HepG2 (cell line): Measurements from ENCODE around the gene IDUA. TPM values are rescaled to one million over a fixed set of nuclear protein-coding genes. Genes with fewer than 3 reads are reported as not detected.

Source experiments
- ATAC-seq: fragments of 200-7000 bp; cut with Tn5 transposase; 3 replicates; pipeline ENCODE4 v1.9.1; 2020; ENCODE audit warnings: mild to moderate bottlenecking, moderate library complexity
- BruUV-seq: library from RNA; stranded (reverse); fragments of 400-500 nt; replicated peaks from 2 replicates; lab custom pipeline; 2021; lab: Mats Ljungman, UMichigan
- CTCF ChIA-PET: fragments of 300-600 bp; formaldehyde crosslinking; extraction: SDS; loops from one replicate; lab custom pipeline; 2021; ENCODE audit warnings: low total read pairs, inconsistent platforms, low intra/inter-chr PET ratio; lab: Yijun Ruan, JAX
- POLR2A ChIA-PET: fragments of 350-600 bp; sonication (Branson Sonifier 250); formaldehyde crosslinking; loops from one replicate; lab custom pipeline; 2020; ENCODE audit warnings: antibody characterized with exemption, inconsistent platforms; lab: Yijun Ruan, JAX
- DNase-seq: peaks from one replicate; pipeline ENCODE4 v3.0.0-alpha.2; 2015; ENCODE audit warnings: low spot score
- FAIRE-seq: peaks from 3 replicates; lab custom pipeline; 2011; peaks lifted over from hg19 to GRCh38; lab: Jason Lieb, UNC
- H2AFZ ChIP-seq: one replicate; pipeline ENCODE4 v1.6.1; 2011; ENCODE audit warnings: low read length, inconsistent platforms
- H3K27ac ChIP-seq: fragments of 300-600 bp; 3 replicates; pipeline ENCODE4 v1.8.0; 2011; ENCODE audit warnings: mixed run types, mild to moderate bottlenecking, mixed read lengths, low read length, inconsistent platforms; ENCODE audit not compliant: insufficient read depth; ENCODE audit errors: extremely low read length
- H3K27me3 ChIP-seq, 2 experiments: fragments of 200-600 bp in 1 of 2; 2 replicates in 1 of 2; 3 replicates in 1 of 2; pipeline versions ENCODE4 v1.6.0 to v1.8.0; 2011; ENCODE audit warnings: low read length in 2 of 2, mild to moderate bottlenecking in 2 of 2, moderate library complexity in 2 of 2, inconsistent platforms in 1 of 2; ENCODE audit not compliant: insufficient read depth in 2 of 2, control insufficient read depth in 1 of 2
- H3K36me3 ChIP-seq, 2 experiments: fragments of 200-600 bp in 1 of 2; replicated peaks in 1 of 2; 2 replicates in 1 of 2; 3 replicates in 1 of 2; pipeline versions ENCODE4 v1.5.1 to v1.8.0; 2011; ENCODE audit warnings: low read length in 2 of 2, inconsistent platforms in 1 of 2; ENCODE audit not compliant: insufficient read depth in 2 of 2, control insufficient read depth in 1 of 2
- H3K4me1 ChIP-seq: 2 replicates; pipeline ENCODE4 v1.5.1; 2012; ENCODE audit warnings: low read length, inconsistent platforms; ENCODE audit not compliant: insufficient read depth
- H3K4me2 ChIP-seq: 2 replicates; pipeline ENCODE4 v1.6.0; 2011; ENCODE audit warnings: low read depth, low read length, inconsistent platforms
- H3K4me3 ChIP-seq, 3 experiments: fragments of 200-600 bp in 1 of 3; sonication (generic), shearing (Covaris generic) in 1 of 3; replicated peaks in 1 of 3; 2 replicates each; pipeline ENCODE4 v1.5.1; 2011 to 2016; ENCODE audit warnings: low read length in 3 of 3, inconsistent platforms in 2 of 3, low read depth in 2 of 3, mild to moderate bottlenecking in 2 of 3, control low read depth in 1 of 3, mixed read lengths in 1 of 3; ENCODE audit not compliant: insufficient read depth in 1 of 3
- H3K79me2 ChIP-seq: one replicate; pipeline ENCODE4 v1.6.1; 2011; ENCODE audit warnings: low read length, inconsistent platforms; ENCODE audit not compliant: insufficient read depth
- H3K9ac ChIP-seq: 2 replicates; pipeline ENCODE4 v1.6.0; 2011; ENCODE audit warnings: mild to moderate bottlenecking, low read depth, low read length, inconsistent platforms; ENCODE audit not compliant: insufficient read depth
- H3K9me3 ChIP-seq: 2 replicates; pipeline ENCODE4 v1.5.1; 2012; ENCODE audit warnings: mild to moderate bottlenecking, low read length
- H4K20me1 ChIP-seq: 2 replicates; pipeline ENCODE4 v1.6.0; 2011; ENCODE audit warnings: inconsistent platforms, mild to moderate bottlenecking, low read length, moderate library complexity; ENCODE audit not compliant: insufficient read depth
- DMAP1 ChIP-seq: IDR thresholded peaks from 2 replicates; pipeline ENCODE4 v1.6.1; 2016
- GABPA ChIP-seq, 2 experiments: IDR thresholded peaks; 2 replicates each; pipeline ENCODE4 v1.6.1; 2011 to 2016; ENCODE audit warnings: low read depth in 2 of 2, low read length in 1 of 2, missing biosample characterization in 1 of 2, missing genetic modification characterization in 1 of 2
- GATAD2A ChIP-seq: IDR thresholded peaks from 2 replicates; pipeline ENCODE4 v1.6.1; 2016
- RORA ChIP-seq: sonication (generic); formaldehyde crosslinking; IDR thresholded peaks from 2 replicates; pipeline ENCODE4 v1.5.0; 2020; ENCODE audit warnings: mild to moderate bottlenecking, missing genetic modification reagents, moderate library complexity
- ZNF501 ChIP-seq: sonication (generic); formaldehyde crosslinking; IDR thresholded peaks from 2 replicates; pipeline ENCODE4 v1.5.1; 2020; ENCODE audit warnings: mild to moderate bottlenecking, moderate library complexity, missing genetic modification reagents
- ZNF550 ChIP-seq: sonication (generic); formaldehyde crosslinking; IDR thresholded peaks from 2 replicates; pipeline ENCODE4 v1.4.0; 2020; ENCODE audit warnings: mild to moderate bottlenecking, missing genetic modification reagents, borderline replicate concordance
- ZNF572 ChIP-seq: sonication (generic); formaldehyde crosslinking; IDR thresholded peaks from 2 replicates; pipeline ENCODE4 v1.5.1; 2020; ENCODE audit warnings: mild to moderate bottlenecking, missing genetic modification reagents
- ZNF614 ChIP-seq: IDR thresholded peaks from 2 replicates; pipeline ENCODE4 v1.6.1; 2018; ENCODE audit warnings: missing biosample characterization, missing genetic modification reagents, inconsistent platforms, borderline replicate concordance
- ZNF660 ChIP-seq: sonication (generic); formaldehyde crosslinking; IDR thresholded peaks from 2 replicates; pipeline ENCODE4 v1.5.1; 2020; ENCODE audit warnings: mild to moderate bottlenecking, low read depth, missing genetic modification reagents, borderline replicate concordance
- ZNF7 ChIP-seq: IDR thresholded peaks from 2 replicates; pipeline ENCODE4 v1.6.1; 2016; ENCODE audit warnings: missing biosample characterization, missing genetic modification reagents
- ZNF850 ChIP-seq: sonication (generic); formaldehyde crosslinking; conservative IDR thresholded peaks from 2 replicates; pipeline ENCODE4 v1.9.0; 2021; ENCODE audit warnings: mild to moderate bottlenecking, missing genetic modification reagents
- WGBS: methylation state at CpG from one replicate; pipeline ENCODE4 v1.1.6; 2017; ENCODE audit warnings: low lambda C conversion rate; 5-methylcytosine and 5-hydroxymethylcytosine counted together
- in situ Hi-C: cut with HindIII; loops from 2 replicates; pipeline ENCODE4 v1.10.0; 2017; ENCODE audit warnings: low pct_unique_long_range_greater_than_20kb; ENCODE audit not compliant: extremely low pct_ligation_motif_present
- intact Hi-C: fragments of 100-400 bp; cut with micrococcal nuclease; formaldehyde crosslinking; loops from one replicate; pipeline ENCODE4 v1.10.0; 2022; ENCODE audit not compliant: unreplicated experiment
- polyA plus RNA-seq, 8 experiments: library from polyadenylated mRNA; depleted of rRNA in 3 of 8; stranded (reverse) in 7 of 8; unstranded in 1 of 8; fragments of >200 nt; fragmentation: Illumina TruSeq in 4 of 8; extraction: Trizol in 4 of 8; gene quantifications; 2 replicates each; pipeline versions ENCODE4 v1.2.1 to v1.2.3, GENCODE V29; 2011 to 2016; ENCODE audit warnings: low read depth in 4 of 8, missing spikeins in 1 of 8, mixed read lengths in 1 of 8; ENCODE audit not compliant: insufficient read depth in 1 of 8
- total RNA-seq, 5 experiments: library from RNA; depleted of rRNA; stranded (reverse); fragments of >200 nt; fragmentation: Illumina TruSeq; extraction: Trizol; gene quantifications; 2 replicates each; pipeline ENCODE4 v1.2.3, GENCODE V29; 2016; ENCODE audit warnings: low read depth in 1 of 5
- TF ChIP-seq, protein P1 (sequence below), 2 experiments: fragments of 450-650 bp in 1 of 2; sonication (generic) in 1 of 2; formaldehyde crosslinking; IDR thresholded peaks; 2 replicates each; pipeline versions ENCODE4 v1.5.0 to v1.8.0; 2020 to 2022; ENCODE audit warnings: mild to moderate bottlenecking in 1 of 2, missing genetic modification reagents in 1 of 2

IDUA gene
- total and polyA plus RNA-seq, 2 of the 13 experiments (the other 11 are each of a cell fraction or from before 2014, with no cell fraction given), result 0.77 to 1.0 TPM

DNA sequence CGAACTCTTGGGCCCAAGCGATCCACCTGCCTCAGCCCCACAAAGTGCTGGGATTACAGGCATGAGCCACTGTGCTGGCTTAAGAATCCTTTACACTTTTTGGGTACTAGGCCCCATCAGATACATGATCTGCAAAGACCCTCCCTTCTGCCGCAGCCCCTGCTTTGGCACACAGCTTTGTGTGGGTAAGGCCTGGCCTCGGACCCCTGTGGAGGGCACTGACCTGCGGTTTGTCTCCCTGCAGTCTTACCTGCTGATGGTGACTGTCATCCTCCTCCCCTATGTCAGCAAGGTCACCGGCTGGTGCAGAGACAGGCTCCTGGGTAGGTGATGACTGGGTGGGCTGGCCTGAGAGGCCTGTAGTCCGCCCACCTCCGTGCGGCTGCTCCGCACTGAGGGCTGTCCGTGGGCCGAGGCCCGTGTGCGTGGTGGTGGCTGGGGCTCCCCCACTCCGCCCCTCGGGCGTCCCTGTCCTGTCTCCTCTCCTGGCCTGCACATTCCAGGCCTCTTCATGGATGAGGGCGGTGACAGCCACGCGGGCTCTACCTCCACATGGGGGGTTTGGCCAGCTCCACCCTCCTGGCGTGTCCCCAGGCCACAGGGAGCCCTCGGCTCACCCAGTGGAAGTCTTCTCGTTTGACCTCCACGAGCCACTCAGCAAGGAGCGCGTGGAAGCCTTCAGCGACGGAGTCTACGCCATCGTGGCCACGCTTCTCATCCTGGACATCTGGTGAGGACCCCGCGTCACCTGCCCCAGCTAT, 31.5 kb upstream of the IDUA start:
- FAIRE-seq (no peak), DNase-seq (no peak), ATAC-seq (no peak)
- in situ Hi-C loops (no loop called here), intact Hi-C loops (no loop called here)
- 92% methylated on average over 32 of the region's 33 CpGs for WGBS
- no peak overlapping the region for H3K4me3 ChIP-seq
- no peaks in the 10 kb centered on the region for H3K27me3 ChIP-seq
- ChIA-PET POLR2A (no interaction called here), CTCF (no interaction called here)
- H3K4me2 ChIP-seq, result no peak overlapping the region
- no peaks in the 10 kb centered on the region for H3K36me3 ChIP-seq
- no peaks in the 10 kb centered on the region for H3K9me3 ChIP-seq
- H3K27ac ChIP-seq, result no peak overlapping the region
- H3K79me2 ChIP-seq, result no peaks in the 10 kb centered on the region
- H3K4me1 ChIP-seq, result no peaks in the 10 kb centered on the region
- H4K20me1 ChIP-seq, result no peaks in the 10 kb centered on the region
- TF ChIP-seq, protein P1, sequence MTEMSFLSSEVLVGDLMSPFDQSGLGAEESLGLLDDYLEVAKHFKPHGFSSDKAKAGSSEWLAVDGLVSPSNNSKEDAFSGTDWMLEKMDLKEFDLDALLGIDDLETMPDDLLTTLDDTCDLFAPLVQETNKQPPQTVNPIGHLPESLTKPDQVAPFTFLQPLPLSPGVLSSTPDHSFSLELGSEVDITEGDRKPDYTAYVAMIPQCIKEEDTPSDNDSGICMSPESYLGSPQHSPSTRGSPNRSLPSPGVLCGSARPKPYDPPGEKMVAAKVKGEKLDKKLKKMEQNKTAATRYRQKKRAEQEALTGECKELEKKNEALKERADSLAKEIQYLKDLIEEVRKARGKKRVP (CRISPR knock-in tag; IDR thresholded peaks at IDR 0.05), result no peak
- TF ChIP-seq ZNF660 (CRISPR knock-in tag), result no peak
- no peak for TF ChIP-seq ZNF614 (CRISPR knock-in tag)
- no peak for TF ChIP-seq DMAP1 (CRISPR knock-in tag)
- TF ChIP-seq ZNF550 (CRISPR knock-in tag), result no peak
- TF ChIP-seq ZNF572 (CRISPR knock-in tag), result no peak
- no peak for TF ChIP-seq RORA (CRISPR knock-in tag)
- no peak for TF ChIP-seq ZNF850 (CRISPR knock-in tag)
- TF ChIP-seq GABPA (IDR thresholded peaks at IDR 0.05; ENCODE audit: low read depth, low read length), result no peak
- TF ChIP-seq GABPA (CRISPR knock-in tag; IDR thresholded peaks at IDR 0.05; ENCODE audit: low read depth), result no peak
- no peak for TF ChIP-seq ZNF501 (CRISPR knock-in tag)
- no peak for TF ChIP-seq GATAD2A (CRISPR knock-in tag)
- TF ChIP-seq ZNF7 (CRISPR knock-in tag), result no peak
- H2AFZ ChIP-seq, result no peak overlapping the region
- no peak overlapping the region for H3K9ac ChIP-seq
- BruUV-seq, result no TSS peak
